ENCODE measurements around the gene CPTP.

DNA sequence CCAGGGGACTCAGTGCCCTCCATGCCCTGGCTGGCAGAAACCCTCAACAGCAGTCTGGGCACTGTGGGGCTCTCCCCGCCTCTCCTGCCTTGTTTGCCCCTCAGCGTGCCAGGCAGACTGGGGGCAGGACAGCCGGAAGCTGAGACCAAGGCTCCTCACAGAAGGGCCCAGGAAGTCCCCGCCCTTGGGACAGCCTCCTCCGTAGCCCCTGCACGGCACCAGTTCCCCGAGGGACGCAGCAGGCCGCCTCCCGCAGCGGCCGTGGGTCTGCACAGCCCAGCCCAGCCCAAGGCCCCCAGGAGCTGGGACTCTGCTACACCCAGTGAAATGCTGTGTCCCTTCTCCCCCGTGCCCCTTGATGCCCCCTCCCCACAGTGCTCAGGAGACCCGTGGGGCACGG is 3.7 kb downstream of the CPTP start:
- TF ChIP-seq CTCF (IDR thresholded peaks at IDR 0.05) (no peak), EZH2 (IDR thresholded peaks at IDR 0.05; ENCODE audit: borderline replicate concordance, insufficient read depth, low read depth, low read length, poor library complexity, severe bottlenecking) (no peak)
